ENCODE results near the gene ASGR1.

The ASGR1 gene

DNA sequence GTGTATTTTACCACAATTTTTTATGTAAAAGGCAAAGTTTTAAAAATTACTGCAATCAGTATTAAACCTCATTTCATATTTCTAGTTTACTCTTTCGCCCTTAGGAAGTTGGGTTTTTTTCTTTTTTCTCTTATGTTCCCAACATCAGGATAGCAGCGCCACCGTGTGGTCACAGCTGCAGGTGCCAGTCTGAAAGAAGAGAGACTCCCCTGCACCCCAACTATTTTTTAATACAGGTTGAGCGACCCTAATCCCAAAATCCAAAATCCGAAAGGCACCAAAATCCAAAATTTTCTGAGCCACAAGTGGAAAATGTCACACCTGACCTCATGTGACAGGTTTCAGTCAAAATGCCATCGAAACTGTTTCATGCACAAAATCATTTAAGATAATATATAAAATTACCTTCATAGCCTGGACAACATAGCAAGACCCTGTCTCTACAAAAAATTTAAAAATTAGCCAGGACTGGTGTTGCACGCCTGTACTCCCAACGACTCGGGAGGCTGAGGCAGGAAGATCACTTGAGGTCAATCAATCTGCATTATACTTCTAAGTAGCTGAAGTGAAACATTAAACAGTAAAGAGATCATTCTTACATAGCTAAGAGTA is 42.8 kb downstream of the ASGR1 start:
- no peak overlapping the region for H3K4ac ChIP-seq (ENCODE audit: low read depth, low read length)
- H4K91ac ChIP-seq (ENCODE audit: low read depth, low read length): no peak overlapping the region
- H3K23ac ChIP-seq (ENCODE audit: low read length): no peak overlapping the region
- no peak overlapping the region for H2BK12ac ChIP-seq (ENCODE audit: low read length)
- H3K4me2 ChIP-seq (ENCODE audit: low read length): no peak overlapping the region
- no peaks in the 10 kb centered on the region for H3K27me3 ChIP-seq (ENCODE audit: insufficient read depth, low read length)
- no peak overlapping the region for H2AFZ ChIP-seq (ENCODE audit: insufficient read depth, low read length, poor library complexity)
- H3K27ac ChIP-seq (ENCODE audit: low read depth, low read length): no peak overlapping the region
- H3K79me2 ChIP-seq (ENCODE audit: control insufficient read depth, insufficient read depth, low read length, poor library complexity): peaks cover 2% of the 10 kb centered on the region
- no peak overlapping the region for H2BK120ac ChIP-seq (ENCODE audit: insufficient read depth, low read length, poor library complexity)
- no peaks in the 10 kb centered on the region for H3K36me3 ChIP-seq (ENCODE audit: control insufficient read depth in 1 of 2, insufficient read depth in 2 of 2, low read length in 2 of 2)
- no peak overlapping the region for H4K12ac ChIP-seq (ENCODE audit: low read depth, low read length)
- peaks cover 13% of the 10 kb centered on the region for H3K79me1 ChIP-seq (ENCODE audit: low read length)
- H3K4me1 ChIP-seq (ENCODE audit: control insufficient read depth in 1 of 2, insufficient read depth in 2 of 2, low read length in 2 of 2): peaks cover 10 to 22% of the 10 kb centered on the region in 2 experiments
- no peak overlapping the region for H2AK5ac ChIP-seq (ENCODE audit: low read length)
- no peak overlapping the region for H3K9ac ChIP-seq (ENCODE audit: low read length)
- H3K4me3 ChIP-seq (ENCODE audit: low read depth, low read length): no peak overlapping the region
- no peak overlapping the region for H4K8ac ChIP-seq (ENCODE audit: low read depth, low read length)
- no CpG with 5 or more reads among the region's 9 CpGs for WGBS (ENCODE audit: extremely low coverage, insufficient coverage, insufficient read length)
- H3K9me3 ChIP-seq (ENCODE audit: insufficient read depth, low read depth, low read length): no peaks in the 10 kb centered on the region
- no peak overlapping the region for H3K18ac ChIP-seq (ENCODE audit: low read length)
- H3K14ac ChIP-seq (ENCODE audit: low read length): no peak overlapping the region
- H2BK5ac ChIP-seq (ENCODE audit: low read depth, low read length, poor library complexity): no peak overlapping the region
- peak; percentile 43 to 73 for DNase-seq

- Histone ChIP-seq H3K27me3 (ENCODE audit: insufficient read depth, low read length) (no peaks in the 10 kb centered on the region), H3K36me3 (ENCODE audit: control insufficient read depth in 1 of 2, insufficient read depth in 2 of 2, low read length in 2 of 2) (no peaks in the 10 kb centered on the region), H4K8ac (ENCODE audit: low read depth, low read length) (no peak overlapping the region), H3K4me2 (ENCODE audit: low read length) (no peak overlapping the region), H3K9ac (ENCODE audit: low read length) (no peak overlapping the region), H4K12ac (ENCODE audit: low read depth, low read length) (no peak overlapping the region), H3K18ac (ENCODE audit: low read length) (no peak overlapping the region), H2AK5ac (ENCODE audit: low read length) (no peak overlapping the region), H3K79me2 (ENCODE audit: control insufficient read depth, insufficient read depth, low read length, poor library complexity) (no peaks in the 10 kb centered on the region), H3K9me3 (ENCODE audit: insufficient read depth, low read depth, low read length) (no peaks in the 10 kb centered on the region), H3K23ac (ENCODE audit: low read length) (no peak overlapping the region), H3K4ac (ENCODE audit: low read depth, low read length) (no peak overlapping the region), H3K14ac (ENCODE audit: low read length) (no peak overlapping the region), H2AFZ (ENCODE audit: insufficient read depth, low read length, poor library complexity) (no peak overlapping the region), H3K79me1 (ENCODE audit: low read length) (peaks cover 2% of the 10 kb centered on the region), H2BK5ac (ENCODE audit: low read depth, low read length, poor library complexity) (no peak overlapping the region), H3K27ac (ENCODE audit: low read depth, low read length) (no peak overlapping the region), H4K91ac (ENCODE audit: low read depth, low read length) (peak overlapping the region; percentile 9), H3K4me3 (ENCODE audit: low read depth, low read length) (no peak overlapping the region), H2BK120ac (ENCODE audit: insufficient read depth, low read length, poor library complexity) (no peak overlapping the region), H2BK12ac (ENCODE audit: low read length) (no peak overlapping the region), H3K4me1 (ENCODE audit: control insufficient read depth in 1 of 2, insufficient read depth in 2 of 2, low read length in 2 of 2) (peaks cover 6 to 10% of the 10 kb centered on the region in 2 experiments)
- no CpG with 5 or more reads among the region's 20 CpGs for WGBS (ENCODE audit: extremely low coverage, insufficient coverage, insufficient read length)
- DNase-seq: no peak
These were observed 45.3 kb downstream of the ASGR1 start for GRCh38 chr17:7133916-7134315.

DNA sequence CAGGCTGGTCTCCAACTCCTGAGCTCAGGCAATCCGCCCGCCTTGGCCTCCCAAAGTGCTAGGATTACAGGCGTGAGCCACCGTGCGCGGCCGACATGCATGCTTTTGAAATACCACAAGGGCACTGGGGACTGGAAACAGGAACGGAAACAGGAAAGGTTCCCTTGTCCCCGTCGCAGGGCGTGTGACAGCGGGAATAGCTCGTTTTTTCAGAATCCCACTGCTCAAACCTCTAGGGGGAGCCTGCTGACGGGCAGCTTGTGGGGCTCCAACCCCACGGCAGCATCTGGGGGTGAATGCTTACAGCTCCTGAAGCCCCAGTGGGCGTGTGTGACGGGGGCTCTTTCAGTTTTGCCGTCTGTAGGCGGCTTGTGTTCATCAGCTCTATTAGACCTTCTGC is 45.7 kb downstream of the ASGR1 start:
- WGBS (ENCODE audit: extremely low coverage, insufficient coverage, insufficient read length): no CpG with 5 or more reads among the region's 19 CpGs

DNA sequence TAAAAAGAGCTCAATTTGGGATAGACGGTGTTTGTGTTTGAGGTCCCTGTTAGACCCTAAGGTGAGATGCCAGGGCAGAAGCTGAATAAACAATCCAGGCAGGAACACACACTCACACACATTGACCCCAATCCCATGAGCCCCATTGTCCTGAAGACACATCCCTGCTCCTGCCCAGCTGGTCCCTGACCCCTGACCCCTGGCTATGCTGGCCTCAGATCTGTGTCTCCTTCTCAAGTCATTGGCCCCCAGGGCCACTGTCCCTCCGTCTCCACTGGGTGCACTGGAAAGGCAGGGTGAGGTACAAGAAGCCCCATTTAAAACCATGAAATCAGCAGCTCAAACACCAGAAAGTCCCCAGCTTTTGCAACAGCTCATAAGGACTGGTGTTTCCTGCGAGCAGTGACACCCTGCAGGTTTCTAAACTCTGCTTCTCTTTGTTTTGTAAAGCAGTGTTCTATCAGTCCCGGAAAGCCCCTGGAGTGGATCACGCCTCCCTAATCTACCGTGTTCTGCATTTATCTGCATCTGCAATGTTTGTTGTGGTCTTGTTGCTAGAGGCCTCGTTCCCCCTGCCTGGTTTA is 46.6 kb downstream of the ASGR1 start:
- H3K27ac ChIP-seq (ENCODE audit: low read depth, low read length): no peak overlapping the region
- no peak overlapping the region for H3K14ac ChIP-seq (ENCODE audit: low read length)
- no peak overlapping the region for H2BK120ac ChIP-seq (ENCODE audit: insufficient read depth, low read length, poor library complexity)
- H3K27me3 ChIP-seq (ENCODE audit: insufficient read depth, low read length): no peaks in the 10 kb centered on the region
- H4K8ac ChIP-seq (ENCODE audit: low read depth, low read length): no peak overlapping the region
- peaks cover 4 to 8% of the 10 kb centered on the region in 2 experiments for H3K4me1 ChIP-seq (ENCODE audit: control insufficient read depth in 1 of 2, insufficient read depth in 2 of 2, low read length in 2 of 2)
- H4K12ac ChIP-seq (ENCODE audit: low read depth, low read length): no peak overlapping the region
- no peak overlapping the region for H2AFZ ChIP-seq (ENCODE audit: insufficient read depth, low read length, poor library complexity)
- H3K36me3 ChIP-seq (ENCODE audit: control insufficient read depth in 1 of 2, insufficient read depth in 2 of 2, low read length in 2 of 2): no peaks in the 10 kb centered on the region
- no CpG with 5 or more reads among the region's 7 CpGs for WGBS (ENCODE audit: extremely low coverage, insufficient coverage, insufficient read length)
- H3K23ac ChIP-seq (ENCODE audit: low read length): no peak overlapping the region
- no peak overlapping the region for H3K4ac ChIP-seq (ENCODE audit: low read depth, low read length)
- H3K4me2 ChIP-seq (ENCODE audit: low read length): no peak overlapping the region
- peak; percentile 26 to 48 for DNase-seq
- no peaks in the 10 kb centered on the region for H3K79me2 ChIP-seq (ENCODE audit: control insufficient read depth, insufficient read depth, low read length, poor library complexity)
- H3K4me3 ChIP-seq (ENCODE audit: low read depth, low read length): no peak overlapping the region
- H4K91ac ChIP-seq (ENCODE audit: low read depth, low read length): no peak overlapping the region
- no peaks in the 10 kb centered on the region for H3K9me3 ChIP-seq (ENCODE audit: insufficient read depth, low read depth, low read length)
- H3K18ac ChIP-seq (ENCODE audit: low read length): no peak overlapping the region
- H2BK12ac ChIP-seq (ENCODE audit: low read length): no peak overlapping the region
- H3K79me1 ChIP-seq (ENCODE audit: low read length): peaks cover 2% of the 10 kb centered on the region
- H3K9ac ChIP-seq (ENCODE audit: low read length): no peak overlapping the region
- no peak overlapping the region for H2AK5ac ChIP-seq (ENCODE audit: low read length)
- no peak overlapping the region for H2BK5ac ChIP-seq (ENCODE audit: low read depth, low read length, poor library complexity)

More for the DNA sequence above, 45.7 kb downstream of the ASGR1 start:
- Histone ChIP-seq H3K36me3 (ENCODE audit: control insufficient read depth in 1 of 2, insufficient read depth in 2 of 2, low read length in 2 of 2) (no peaks in the 10 kb centered on the region), H3K18ac (ENCODE audit: low read length) (no peak overlapping the region), H3K14ac (ENCODE audit: low read length) (no peak overlapping the region), H3K9ac (ENCODE audit: low read length) (no peak overlapping the region), H2AFZ (ENCODE audit: insufficient read depth, low read length, poor library complexity) (no peak overlapping the region), H3K79me1 (ENCODE audit: low read length) (peaks cover 2% of the 10 kb centered on the region), H2BK120ac (ENCODE audit: insufficient read depth, low read length, poor library complexity) (no peak overlapping the region), H3K23ac (ENCODE audit: low read length) (no peak overlapping the region), H2BK12ac (ENCODE audit: low read length) (no peak overlapping the region), H4K8ac (ENCODE audit: low read depth, low read length) (no peak overlapping the region), H3K4me2 (ENCODE audit: low read length) (peak overlapping the region; percentile 18), H3K4ac (ENCODE audit: low read depth, low read length) (no peak overlapping the region), H3K79me2 (ENCODE audit: control insufficient read depth, insufficient read depth, low read length, poor library complexity) (no peaks in the 10 kb centered on the region), H4K12ac (ENCODE audit: low read depth, low read length) (no peak overlapping the region), H3K4me3 (ENCODE audit: low read depth, low read length) (no peak overlapping the region), H2BK5ac (ENCODE audit: low read depth, low read length, poor library complexity) (no peak overlapping the region), H4K91ac (ENCODE audit: low read depth, low read length) (peak overlapping the region; percentile 9), H3K9me3 (ENCODE audit: insufficient read depth, low read depth, low read length) (no peaks in the 10 kb centered on the region), H2AK5ac (ENCODE audit: low read length) (no peak overlapping the region), H3K4me1 (ENCODE audit: control insufficient read depth in 1 of 2, insufficient read depth in 2 of 2, low read length in 2 of 2) (peaks cover 4 to 8% of the 10 kb centered on the region in 2 experiments), H3K27ac (ENCODE audit: low read depth, low read length) (no peak overlapping the region), H3K27me3 (ENCODE audit: insufficient read depth, low read length) (no peaks in the 10 kb centered on the region)
- DNase-seq: peak in 1 of 2 donors; percentile 48

Data from trophoblast cell (in vitro differentiated cells and primary cell).